ENCODE data around the gene GREM1.

The GREM1 gene

DNA sequence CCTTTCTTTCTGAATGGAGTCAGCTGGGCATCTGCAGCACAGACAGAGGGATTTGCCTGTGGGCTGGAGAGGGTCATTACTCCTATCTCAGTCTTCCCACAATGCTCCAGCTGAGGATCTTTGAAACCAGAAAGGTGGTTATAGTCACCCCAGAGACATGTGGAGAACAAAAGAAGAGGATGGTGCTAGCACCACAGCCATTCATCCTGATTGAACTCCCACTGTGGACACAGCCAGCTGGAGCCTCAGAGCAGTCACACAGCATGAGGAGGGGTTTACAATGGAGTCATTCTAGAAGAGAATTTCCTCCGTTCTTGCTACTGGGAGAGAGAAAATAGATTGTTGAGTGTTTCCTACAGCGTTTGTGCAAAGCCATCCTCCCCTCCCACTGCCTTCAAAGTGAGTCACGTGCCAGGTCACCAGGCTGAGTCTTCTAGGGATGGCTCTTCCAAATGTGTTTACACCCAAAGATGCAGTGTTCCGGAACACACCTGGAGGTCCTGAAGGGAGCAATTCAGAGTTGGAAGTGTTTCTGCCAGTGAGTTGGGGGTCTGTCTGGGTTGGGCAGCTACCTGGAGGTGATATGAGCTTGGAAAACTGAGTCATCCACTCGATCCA lies 18.9 kb upstream of the GREM1 start:
- Histone ChIP-seq H3K27ac (ENCODE audit: low read length) (no peak overlapping the region), H3K9me3 (ENCODE audit: control insufficient read depth, insufficient read depth, low read length) (no peaks in the 10 kb centered on the region), H3K4me1 (ENCODE audit: control insufficient read depth, insufficient read depth, low read length) (no peaks in the 10 kb centered on the region), H3K27me3 (ENCODE audit: control insufficient read depth, insufficient read depth, low read length) (no peaks in the 10 kb centered on the region), H3K4me3 (ENCODE audit: low read length) (no peak overlapping the region), H3K36me3 (ENCODE audit: control insufficient read depth, insufficient read depth, low read length) (no peaks in the 10 kb centered on the region)
- no CpG with 5 or more reads among the region's 5 CpGs for WGBS (ENCODE audit: insufficient coverage, insufficient read length)
- no peak for DNase-seq (ENCODE audit: low read depth, low spot score)

DNA sequence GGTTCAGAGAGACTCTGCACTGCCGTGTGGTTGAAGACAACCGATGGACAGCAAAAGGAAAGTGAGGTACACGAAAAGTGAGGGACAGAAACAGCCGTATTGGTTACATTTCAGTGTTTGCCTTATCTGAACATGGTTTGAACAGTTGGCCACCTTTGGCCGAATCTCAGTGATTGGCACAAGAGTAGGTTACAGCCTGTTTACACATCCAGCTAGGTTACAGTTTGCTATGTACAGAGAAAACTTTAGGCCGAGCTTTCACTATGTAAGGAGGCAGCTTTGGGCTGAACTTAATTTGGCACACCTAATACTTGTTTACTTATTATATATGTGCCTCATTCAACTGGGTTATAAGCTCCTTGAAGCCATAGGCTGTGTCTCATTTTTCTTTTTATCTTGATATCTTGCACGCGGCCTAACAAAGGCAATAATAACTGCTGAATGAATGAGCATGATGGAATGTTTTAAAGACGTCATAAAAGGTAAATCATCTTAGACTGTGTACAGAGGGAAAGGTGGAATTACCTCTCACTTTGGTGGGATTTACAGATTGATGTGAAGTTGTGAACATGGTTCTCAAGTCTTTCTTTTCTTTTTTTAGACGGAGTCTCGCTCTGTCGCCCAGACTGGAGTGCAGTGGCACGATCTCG lies 17.2 kb upstream of the GREM1 start:
- DNase-seq (ENCODE audit: low read depth, low spot score), result no peak
- Histone ChIP-seq H3K27ac (ENCODE audit: low read length) (no peak overlapping the region), H3K4me1 (ENCODE audit: control insufficient read depth, insufficient read depth, low read length) (no peaks in the 10 kb centered on the region), H3K9me3 (ENCODE audit: control insufficient read depth, insufficient read depth, low read length) (no peaks in the 10 kb centered on the region), H3K4me3 (ENCODE audit: low read length) (no peak overlapping the region), H3K27me3 (ENCODE audit: control insufficient read depth, insufficient read depth, low read length) (no peaks in the 10 kb centered on the region), H3K36me3 (ENCODE audit: control insufficient read depth, insufficient read depth, low read length) (no peaks in the 10 kb centered on the region)
- WGBS (ENCODE audit: insufficient coverage, insufficient read length), result no CpG with 5 or more reads among the region's 14 CpGs

DNA sequence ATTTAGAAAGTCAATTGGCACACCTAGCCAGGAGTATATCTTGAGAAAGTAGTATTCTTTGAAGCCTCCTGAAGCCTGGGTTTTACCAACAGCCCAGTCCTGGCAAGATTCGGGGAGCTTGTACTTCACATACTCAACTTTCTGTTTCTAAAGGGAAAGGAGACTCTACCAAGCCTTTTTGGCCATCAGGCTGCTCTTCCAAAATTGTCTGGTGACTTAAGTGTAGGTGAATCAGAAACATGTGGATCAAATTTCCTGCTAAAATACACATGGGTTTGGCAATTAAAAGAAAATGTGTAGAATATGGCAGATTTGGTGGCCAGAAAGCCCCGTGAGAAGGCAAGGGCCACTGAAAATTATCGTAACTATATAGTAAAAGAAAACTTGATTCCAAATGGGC lies 15.9 kb upstream of the GREM1 start:
- Histone ChIP-seq H3K27me3 (ENCODE audit: control insufficient read depth, insufficient read depth, low read length) (no peaks in the 10 kb centered on the region), H3K4me1 (ENCODE audit: control insufficient read depth, insufficient read depth, low read length) (no peaks in the 10 kb centered on the region), H3K4me3 (ENCODE audit: low read length) (no peak overlapping the region), H3K36me3 (ENCODE audit: control insufficient read depth, insufficient read depth, low read length) (no peaks in the 10 kb centered on the region), H3K27ac (ENCODE audit: low read length) (no peak overlapping the region), H3K9me3 (ENCODE audit: control insufficient read depth, insufficient read depth, low read length) (no peaks in the 10 kb centered on the region)
- no CpG with 5 or more reads among the region's 3 CpGs for WGBS (ENCODE audit: insufficient coverage, insufficient read length)
- DNase-seq (ENCODE audit: low read depth, low spot score), result no peak

DNA sequence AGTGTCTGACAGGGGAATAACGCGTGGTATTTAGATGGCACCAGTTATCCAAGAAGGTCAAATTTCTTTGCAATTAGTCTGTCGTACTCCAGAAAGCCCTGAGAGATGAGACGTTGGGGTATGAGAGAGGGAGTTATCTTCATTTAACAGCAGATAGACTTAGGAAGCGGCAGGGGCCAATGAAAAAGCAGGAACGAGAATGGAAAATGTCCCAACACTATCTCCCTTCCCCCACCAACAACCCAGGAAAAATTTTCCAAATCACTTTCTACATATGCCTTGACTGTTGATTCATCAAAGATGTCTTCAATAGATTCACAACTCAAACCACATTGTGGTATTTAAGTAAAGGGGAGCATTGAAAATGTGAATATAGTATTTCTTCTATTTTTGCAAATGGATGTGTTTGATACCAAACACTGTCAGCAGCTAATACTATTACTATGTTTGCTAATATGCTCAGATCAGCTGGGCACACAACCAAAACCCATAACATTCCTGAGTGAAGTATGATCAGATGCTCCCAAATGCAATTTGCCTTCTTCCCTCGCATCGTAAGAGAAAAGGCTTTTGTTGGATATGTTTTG lies 13.3 kb upstream of the GREM1 start:
- Histone ChIP-seq H3K27ac (ENCODE audit: low read length) (no peak overlapping the region), H3K4me3 (ENCODE audit: low read length) (no peak overlapping the region), H3K4me1 (ENCODE audit: control insufficient read depth, insufficient read depth, low read length) (no peaks in the 10 kb centered on the region), H3K27me3 (ENCODE audit: control insufficient read depth, insufficient read depth, low read length) (no peaks in the 10 kb centered on the region), H3K9me3 (ENCODE audit: control insufficient read depth, insufficient read depth, low read length) (no peaks in the 10 kb centered on the region), H3K36me3 (ENCODE audit: control insufficient read depth, insufficient read depth, low read length) (no peaks in the 10 kb centered on the region)
- no peak for DNase-seq (ENCODE audit: low read depth, low spot score)
- no CpG with 5 or more reads among the region's 8 CpGs for WGBS (ENCODE audit: insufficient coverage, insufficient read length)

DNA sequence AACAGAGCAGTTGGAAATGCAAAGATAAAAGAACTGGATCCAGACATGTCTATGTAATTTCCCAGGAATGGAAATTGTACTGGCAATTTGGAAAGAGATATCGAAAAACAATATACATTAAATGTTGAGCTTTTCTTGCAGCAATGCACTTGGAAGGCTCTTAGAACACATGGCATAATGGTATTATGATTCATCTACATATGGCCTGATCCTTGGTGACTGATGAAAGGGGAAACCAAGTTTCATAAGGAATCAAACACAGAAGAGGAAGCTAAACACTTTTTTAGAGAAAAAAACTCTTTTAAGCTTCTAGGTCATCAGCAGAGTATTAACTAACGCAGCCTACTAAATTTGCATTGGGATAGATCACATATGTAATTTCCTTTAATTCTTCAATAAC lies 12.4 kb upstream of the GREM1 start:
- H3K36me3 ChIP-seq (ENCODE audit: control insufficient read depth, insufficient read depth, low read length), result no peaks in the 10 kb centered on the region
- H3K4me1 ChIP-seq (ENCODE audit: control insufficient read depth, insufficient read depth, low read length), result no peaks in the 10 kb centered on the region
- no peak overlapping the region for H3K4me3 ChIP-seq (ENCODE audit: low read length)
- DNase-seq (ENCODE audit: low read depth, low spot score), result no peak
- no peaks in the 10 kb centered on the region for H3K27me3 ChIP-seq (ENCODE audit: control insufficient read depth, insufficient read depth, low read length)
- H3K27ac ChIP-seq (ENCODE audit: low read length), result no peak overlapping the region
- no peaks in the 10 kb centered on the region for H3K9me3 ChIP-seq (ENCODE audit: control insufficient read depth, insufficient read depth, low read length)
- no CpG with 5 or more reads among the region's 2 CpGs for WGBS (ENCODE audit: insufficient coverage, insufficient read length)

DNA sequence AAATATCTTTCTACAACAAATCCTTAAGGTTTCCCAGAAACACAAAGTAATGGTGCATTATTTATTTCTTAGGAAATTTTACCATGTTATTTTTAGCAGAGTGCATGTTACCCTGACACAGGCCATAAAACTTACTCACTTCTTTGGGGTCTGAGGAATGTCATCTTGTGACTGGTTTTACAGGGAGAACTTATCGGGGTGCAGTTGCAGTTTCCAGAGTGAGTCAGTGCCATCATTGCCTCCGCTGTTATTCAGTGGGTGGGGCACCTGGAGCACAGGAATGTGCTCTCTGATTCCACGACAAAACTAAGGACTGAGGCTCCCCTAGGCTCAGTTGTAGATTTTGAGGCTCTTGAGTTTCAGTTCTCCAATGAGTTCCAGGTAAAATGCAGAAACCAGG lies 11.1 kb upstream of the GREM1 start:
- Histone ChIP-seq H3K4me3 (ENCODE audit: low read length) (no peak overlapping the region), H3K27me3 (ENCODE audit: control insufficient read depth, insufficient read depth, low read length) (no peaks in the 10 kb centered on the region), H3K9me3 (ENCODE audit: control insufficient read depth, insufficient read depth, low read length) (no peaks in the 10 kb centered on the region), H3K36me3 (ENCODE audit: control insufficient read depth, insufficient read depth, low read length) (no peaks in the 10 kb centered on the region), H3K4me1 (ENCODE audit: control insufficient read depth, insufficient read depth, low read length) (no peaks in the 10 kb centered on the region), H3K27ac (ENCODE audit: low read length) (no peak overlapping the region)
- no CpG with 5 or more reads among the region's 3 CpGs for WGBS (ENCODE audit: insufficient coverage, insufficient read length)
- DNase-seq (ENCODE audit: low read depth, low spot score), result no peak

DNA sequence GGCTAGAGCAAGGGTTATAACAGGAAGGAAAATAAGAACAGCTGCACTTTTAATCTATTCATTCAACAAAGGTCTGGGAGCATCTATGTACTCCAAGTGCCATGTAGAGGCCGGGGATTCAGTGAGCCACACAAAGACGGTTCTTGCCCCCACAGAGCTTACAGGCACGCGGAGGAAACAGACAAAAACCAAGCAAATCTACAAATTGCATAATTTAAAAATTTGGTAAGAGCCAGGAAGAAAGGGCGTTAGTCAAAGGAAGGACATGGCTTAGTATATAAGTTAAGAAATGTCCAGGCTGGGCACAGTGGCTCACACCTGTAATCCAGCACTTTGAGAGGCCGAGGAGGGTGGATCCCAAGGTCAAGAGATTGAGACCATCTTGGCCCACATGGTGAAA lies 10.4 kb upstream of the GREM1 start:
- WGBS (ENCODE audit: insufficient coverage, insufficient read length), result no CpG with 5 or more reads among the region's 6 CpGs
- Histone ChIP-seq H3K27ac (ENCODE audit: low read length) (no peak overlapping the region), H3K27me3 (ENCODE audit: control insufficient read depth, insufficient read depth, low read length) (no peaks in the 10 kb centered on the region), H3K36me3 (ENCODE audit: control insufficient read depth, insufficient read depth, low read length) (no peaks in the 10 kb centered on the region), H3K4me1 (ENCODE audit: control insufficient read depth, insufficient read depth, low read length) (no peaks in the 10 kb centered on the region), H3K9me3 (ENCODE audit: control insufficient read depth, insufficient read depth, low read length) (no peaks in the 10 kb centered on the region), H3K4me3 (ENCODE audit: low read length) (no peak overlapping the region)
- DNase-seq (ENCODE audit: low read depth, low spot score), result no peak

DNA sequence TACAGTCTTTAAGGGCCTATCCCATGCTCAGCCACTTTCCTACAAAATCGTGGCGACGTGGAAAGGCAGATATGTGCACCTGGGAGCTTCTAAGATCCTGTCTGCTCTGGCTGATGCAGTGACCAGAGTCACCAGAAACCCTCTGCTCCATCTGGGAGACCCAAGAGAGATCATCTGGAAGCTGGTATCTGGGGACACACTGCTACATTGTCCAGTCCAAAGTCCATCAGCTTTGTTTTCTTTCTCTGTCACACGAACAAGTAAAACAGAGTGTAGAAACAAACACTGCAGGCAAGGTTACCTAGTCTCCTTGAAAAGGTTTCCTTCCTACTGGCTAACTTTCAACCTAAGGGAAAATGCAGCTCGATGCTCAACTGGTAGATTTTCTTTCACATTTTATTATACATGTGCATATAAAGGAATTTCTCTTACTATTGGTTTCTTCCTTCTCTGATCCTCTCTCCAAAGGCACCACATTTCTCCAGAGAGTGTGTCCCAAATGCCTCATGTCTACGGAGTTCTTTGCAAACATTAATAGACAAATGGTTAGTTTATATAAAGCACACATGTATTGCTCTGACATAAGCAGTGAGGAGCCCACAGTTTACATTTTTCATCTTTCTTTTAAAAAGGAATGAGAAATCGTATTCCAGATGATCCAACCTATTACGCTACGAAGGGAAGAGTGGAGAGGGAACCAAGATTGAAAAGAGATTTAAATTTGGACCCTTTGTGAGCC lies 8.3 kb upstream of the GREM1 start:
- Histone ChIP-seq H3K27ac (ENCODE audit: low read length) (no peak overlapping the region), H3K4me3 (ENCODE audit: low read length) (no peak overlapping the region), H3K4me1 (ENCODE audit: control insufficient read depth, insufficient read depth, low read length) (no peaks in the 10 kb centered on the region), H3K9me3 (ENCODE audit: control insufficient read depth, insufficient read depth, low read length) (no peaks in the 10 kb centered on the region), H3K27me3 (ENCODE audit: control insufficient read depth, insufficient read depth, low read length) (no peaks in the 10 kb centered on the region), H3K36me3 (ENCODE audit: control insufficient read depth, insufficient read depth, low read length) (no peaks in the 10 kb centered on the region)
- whole genome bisulfite sequencing (ENCODE audit: insufficient coverage, insufficient read length), result no CpG with 5 or more reads among the region's 9 CpGs
- no peak for DNase-seq (ENCODE audit: low read depth, low spot score)

DNA sequence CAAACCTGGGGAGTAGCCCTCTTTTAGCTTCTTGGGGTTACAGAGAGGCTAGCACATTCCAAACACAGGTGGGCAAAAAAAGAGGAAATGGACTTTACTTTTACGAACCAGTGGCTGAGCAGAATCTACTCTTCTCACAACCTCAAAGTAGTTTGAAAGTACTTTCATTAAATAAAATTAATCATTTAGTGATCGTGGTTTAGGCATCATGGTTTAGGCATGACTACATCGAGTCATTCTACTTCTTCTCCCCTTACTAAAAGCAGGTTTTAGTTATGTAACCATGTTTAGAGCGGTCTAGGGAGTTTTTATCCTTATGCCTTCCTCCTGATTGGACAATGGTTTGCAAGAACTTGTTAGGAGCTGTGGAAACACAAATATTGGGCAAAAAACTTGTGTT lies 2.5 kb upstream of the GREM1 start:
- H3K9me3 ChIP-seq (ENCODE audit: control insufficient read depth, insufficient read depth, low read length), result no peaks in the 10 kb centered on the region
- H3K4me3 ChIP-seq (ENCODE audit: low read length), result no peak overlapping the region
- no peak overlapping the region for H3K27ac ChIP-seq (ENCODE audit: low read length)
- DNase-seq (ENCODE audit: low read depth, low spot score), result no peak
- no peaks in the 10 kb centered on the region for H3K36me3 ChIP-seq (ENCODE audit: control insufficient read depth, insufficient read depth, low read length)
- peaks cover 39% of the 10 kb centered on the region for H3K27me3 ChIP-seq (ENCODE audit: control insufficient read depth, insufficient read depth, low read length)
- H3K4me1 ChIP-seq (ENCODE audit: control insufficient read depth, insufficient read depth, low read length), result peaks cover 5% of the 10 kb centered on the region; the same call in 1 of the 2 replicates
- WGBS (ENCODE audit: insufficient coverage, insufficient read length), result no CpG with 5 or more reads among the region's 4 CpGs

DNA sequence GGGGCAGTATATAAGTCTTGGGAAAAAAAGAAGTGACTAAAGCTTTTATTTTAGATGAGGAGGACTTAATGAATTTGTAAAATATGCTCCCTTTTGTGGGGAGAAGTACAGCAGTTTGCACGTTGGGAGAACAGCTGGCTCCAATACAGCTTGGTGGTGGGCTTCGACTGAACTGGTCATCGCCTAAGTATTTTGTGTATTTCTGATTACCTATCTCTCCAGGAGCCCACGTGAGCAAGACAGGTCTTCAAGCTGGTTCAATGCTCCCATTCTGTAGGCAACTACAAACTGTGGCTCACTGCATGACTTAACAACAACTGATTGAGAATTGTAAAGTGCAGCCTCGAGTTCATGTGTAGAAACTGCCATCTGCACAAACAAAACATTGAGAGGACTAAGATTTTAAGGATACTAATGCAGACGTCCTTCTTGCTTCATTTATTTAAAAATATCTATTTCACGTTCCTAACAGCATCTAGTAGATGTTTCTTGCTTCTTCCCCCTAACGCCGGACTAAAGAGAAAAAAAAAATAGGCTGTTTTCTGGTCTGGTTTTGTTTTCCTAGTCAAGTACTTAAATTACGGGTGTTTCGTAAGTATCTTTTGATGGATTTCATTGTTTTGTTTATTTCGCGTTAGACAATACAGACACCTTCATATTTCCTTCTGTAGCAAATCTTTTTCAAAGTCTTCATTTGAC lies 1.4 kb upstream of the GREM1 start:
- Histone ChIP-seq H3K27me3 (ENCODE audit: control insufficient read depth, insufficient read depth, low read length) (peaks cover 41% of the 10 kb centered on the region), H3K4me1 (ENCODE audit: control insufficient read depth, insufficient read depth, low read length) (peaks cover 5% of the 10 kb centered on the region; the same call in 1 of the 2 replicates), H3K4me3 (ENCODE audit: low read length) (no peak overlapping the region), H3K27ac (ENCODE audit: low read length) (no peak overlapping the region), H3K9me3 (ENCODE audit: control insufficient read depth, insufficient read depth, low read length) (no peaks in the 10 kb centered on the region), H3K36me3 (ENCODE audit: control insufficient read depth, insufficient read depth, low read length) (no peaks in the 10 kb centered on the region)
- DNase-seq (ENCODE audit: low read depth, low spot score), result no peak
- no CpG with 5 or more reads among the region's 13 CpGs for WGBS (ENCODE audit: insufficient coverage, insufficient read length)
